GM21526 (cell line): ENCODE results near the gene SOX12.
"Not testable (repeated sequence)": the region's sequence is repeated elsewhere in the genome, so short reads cannot be mapped to it uniquely, and the experiment has no call there.

Experiments
- ATAC-seq: cut with Tn5 transposase; IDR thresholded peaks from one replicate; pipeline ENCODE4 v1.9.1; 2021; ENCODE audit warnings: moderate library complexity; ENCODE audit not compliant: unreplicated experiment, low FRiP score

Gene SOX12

GRCh38 chr20:328027-328974 is 2.9 kb downstream of the SOX12 start:
- no peak for ATAC-seq

GRCh38 chr20:328975-329695 is 3.8 kb downstream of the SOX12 start:
- no peak for ATAC-seq

DNA sequence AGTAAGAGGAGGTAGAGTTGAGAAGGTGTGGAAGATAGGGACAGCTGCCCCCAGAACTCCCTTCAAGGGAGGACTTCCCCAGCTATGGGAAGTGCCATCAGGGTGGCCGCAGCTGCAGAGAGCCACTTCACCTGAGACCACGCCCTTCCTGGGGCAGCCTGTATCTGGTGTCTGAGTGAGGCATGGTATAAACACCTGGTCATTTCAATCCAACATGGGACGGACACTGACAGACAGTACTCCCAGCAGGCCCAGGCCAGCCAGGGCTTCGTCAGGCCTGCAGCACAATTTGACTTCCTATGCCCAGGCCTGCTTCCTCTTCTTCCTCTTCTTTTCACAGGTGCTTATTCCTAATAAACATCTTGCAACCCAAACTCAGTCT is 4.5 kb downstream of the SOX12 start:
- no peak for ATAC-seq

- no peak for ATAC-seq
Measured at GRCh38 chr20:330233-331149, 5.1 kb downstream of the SOX12 start.

- ATAC-seq: no peak
Measured at GRCh38 chr20:334578-334977, 9.2 kb downstream of the SOX12 start.

- not testable (repeated sequence) for ATAC-seq
Measured at GRCh38 chr20:336040-336439, 10.7 kb downstream of the SOX12 start.

GRCh38 chr20:341682-342081 is 16.3 kb downstream of the SOX12 start:
- no peak for ATAC-seq

DNA sequence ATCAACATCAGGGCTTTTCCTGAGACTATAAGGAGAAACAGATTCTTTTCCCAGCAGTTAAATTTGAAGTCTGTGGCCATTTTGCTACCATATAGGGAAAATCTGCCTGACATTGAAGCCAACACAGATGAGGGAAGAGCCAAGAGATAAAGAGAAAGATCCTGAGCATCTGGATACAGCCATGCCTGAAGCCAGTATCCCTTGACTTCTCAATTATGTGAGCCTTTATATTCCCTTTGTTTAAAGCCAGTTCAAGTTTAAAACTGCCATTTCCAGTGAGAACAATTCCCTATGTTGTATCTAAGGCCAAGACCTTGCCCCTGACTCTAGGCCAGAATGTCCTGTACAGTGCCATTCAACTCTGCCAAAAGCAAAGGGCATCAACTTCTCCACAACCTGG is 17.8 kb downstream of the SOX12 start:
- no peak for ATAC-seq

DNA sequence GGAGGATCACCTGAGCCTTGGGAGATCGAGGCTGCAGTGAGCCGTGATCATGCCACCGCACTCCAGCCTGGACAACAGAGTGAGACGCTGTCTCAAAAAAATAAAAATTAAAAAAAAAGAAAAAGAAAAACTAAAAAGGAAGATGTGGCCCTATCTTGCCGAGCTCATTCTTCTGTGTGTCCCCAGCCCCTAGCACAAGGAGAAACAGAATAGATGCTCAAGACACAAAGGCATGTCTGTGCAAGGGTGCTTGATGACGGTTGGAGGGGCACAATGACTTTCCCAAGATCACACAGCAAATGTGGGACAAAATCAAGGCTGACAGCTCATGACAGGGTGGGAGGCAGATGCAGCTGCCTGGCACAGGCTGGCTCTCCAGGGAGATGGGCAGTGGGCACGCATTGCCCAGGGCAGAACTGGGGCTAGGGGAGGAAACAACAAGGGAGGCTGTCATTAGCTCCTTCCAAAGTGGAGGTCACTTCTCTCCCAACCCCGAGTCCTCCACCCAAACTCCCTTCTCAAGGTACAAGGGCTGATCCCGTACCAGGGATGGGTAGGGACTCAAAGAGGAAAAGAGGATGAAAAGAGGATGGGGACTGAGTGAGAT is 20.8 kb downstream of the SOX12 start:
- ATAC-seq: no peak

- peak; percentile 34 for ATAC-seq
Measured at GRCh38 chr20:346640-347316, 21.4 kb downstream of the SOX12 start, which contains the start of gene NRSN2. TSS of gene NRSN2 (plus strand) at chr20:347111. CDS start at chr20:349644, 2,533 bp downstream.

- ATAC-seq: peak; percentile 2
Measured at GRCh38 chr20:347317-347639, 21.9 kb downstream of the SOX12 start.

- peak; percentile 65 for ATAC-seq
Measured at GRCh38 chr20:347640-348484, 22.5 kb downstream of the SOX12 start.

DNA sequence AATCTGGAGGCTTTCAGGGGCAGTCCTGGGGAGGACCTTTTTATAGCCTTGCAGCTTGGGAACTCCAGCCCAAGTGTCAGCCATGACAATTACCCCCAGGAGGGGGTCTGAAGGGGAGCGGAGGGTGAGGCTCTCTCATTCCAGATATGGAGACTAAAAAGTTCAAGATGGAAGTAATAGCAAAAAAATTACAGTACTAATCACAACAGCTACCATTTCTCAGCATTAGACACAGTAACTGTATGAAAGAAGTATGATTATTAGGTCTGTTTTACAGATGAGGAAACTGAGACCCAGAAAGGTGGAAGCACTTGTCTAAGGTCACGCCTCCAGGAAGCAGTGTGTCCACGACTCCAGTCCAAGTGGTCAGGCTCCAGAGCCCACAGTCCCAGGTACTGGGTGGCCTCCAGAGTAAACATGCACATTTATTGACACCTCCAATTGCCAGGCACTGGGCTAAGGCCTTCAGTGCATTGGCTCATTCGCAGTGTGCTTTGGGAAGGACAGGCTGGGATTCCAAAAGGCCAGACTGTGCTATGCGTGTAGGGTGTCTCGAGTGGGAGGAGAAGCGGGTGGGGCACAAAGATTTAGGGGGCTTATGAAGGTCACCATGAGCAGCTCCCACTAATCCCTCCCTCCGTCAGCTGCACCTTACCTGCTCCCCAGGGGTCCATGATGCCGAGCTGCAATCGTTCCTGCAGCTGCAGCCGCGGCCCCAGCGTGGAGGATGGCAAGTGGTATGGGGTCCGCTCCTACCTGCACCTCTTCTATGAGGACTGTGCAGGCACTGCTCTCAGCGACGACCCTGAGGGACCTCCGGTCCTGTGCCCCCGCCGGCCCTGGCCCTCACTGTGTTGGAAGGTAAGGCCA is 23.9 kb downstream of the SOX12 start:
- ATAC-seq: no peak

DNA sequence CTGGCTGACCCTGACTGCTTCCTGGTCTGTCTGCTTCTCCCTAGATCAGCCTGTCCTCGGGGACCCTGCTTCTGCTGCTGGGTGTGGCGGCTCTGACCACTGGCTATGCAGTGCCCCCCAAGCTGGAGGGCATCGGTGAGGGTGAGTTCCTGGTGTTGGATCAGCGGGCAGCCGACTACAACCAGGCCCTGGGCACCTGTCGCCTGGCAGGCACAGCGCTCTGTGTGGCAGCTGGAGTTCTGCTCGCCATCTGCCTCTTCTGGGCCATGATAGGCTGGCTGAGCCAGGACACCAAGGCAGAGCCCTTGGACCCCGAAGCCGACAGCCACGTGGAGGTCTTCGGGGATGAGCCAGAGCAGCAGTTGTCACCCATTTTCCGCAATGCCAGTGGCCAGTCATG is 27.8 kb downstream of the SOX12 start:
- ATAC-seq: no peak

GRCh38 chr20:354298-354977 is 29.1 kb downstream of the SOX12 start:
- peak; percentile 73 for ATAC-seq

- ATAC-seq: not testable (repeated sequence)
Measured at GRCh38 chr20:356154-356553, 30.8 kb downstream of the SOX12 start.

- ATAC-seq: no peak
Measured at GRCh38 chr20:356745-357144, 31.4 kb downstream of the SOX12 start.
